ENCODE measurements around the gene TM4SF1.
"Not testable (repeated sequence)": the region's sequence is repeated elsewhere in the genome, so short reads cannot be mapped to it uniquely, and the experiment has no call there.

The TM4SF1 gene

DNA sequence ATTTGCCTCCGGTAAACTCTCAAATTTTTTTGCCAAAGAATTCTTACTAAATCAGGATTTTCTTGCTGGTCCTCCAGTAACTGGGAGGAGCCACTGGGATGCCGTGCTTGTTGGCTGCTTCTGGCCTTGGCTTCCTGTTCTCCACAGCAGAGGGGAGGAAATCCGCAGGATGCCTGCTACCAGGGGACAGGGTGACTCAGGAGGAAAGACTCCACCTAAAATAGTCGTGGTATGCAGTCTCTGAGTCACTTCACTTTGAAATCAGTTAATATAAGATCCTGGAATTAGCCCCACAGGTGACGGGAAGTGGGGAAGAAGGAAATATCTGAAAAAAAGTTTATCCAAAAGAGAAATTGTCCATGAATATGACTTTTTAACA is 37.5 kb downstream of the TM4SF1 start:
- FAIRE-seq: no peak

GRCh38 chr3:149337486-149337885 is 40.0 kb downstream of the TM4SF1 start:
- FAIRE-seq: not testable (repeated sequence)

DNA sequence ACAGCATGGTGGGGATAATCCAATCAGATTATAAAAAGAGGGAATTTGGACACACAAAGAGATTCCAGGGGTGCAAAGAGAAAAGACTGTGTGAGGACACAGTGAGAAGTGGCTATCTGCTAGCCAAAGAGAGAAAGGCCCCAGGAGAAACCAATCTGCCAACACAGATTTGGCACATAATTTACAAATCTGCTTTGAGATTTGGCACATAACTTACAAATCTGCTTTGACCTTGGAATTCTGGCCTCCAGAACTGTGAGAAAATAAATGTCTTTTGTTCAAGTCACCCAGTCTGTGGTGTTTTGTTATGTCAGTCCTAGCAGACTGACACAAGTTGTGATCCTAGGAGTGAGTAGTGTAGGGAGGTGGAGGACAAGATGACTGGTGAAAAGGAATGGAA is 40.5 kb downstream of the TM4SF1 start:
- no peak for FAIRE-seq

DNA sequence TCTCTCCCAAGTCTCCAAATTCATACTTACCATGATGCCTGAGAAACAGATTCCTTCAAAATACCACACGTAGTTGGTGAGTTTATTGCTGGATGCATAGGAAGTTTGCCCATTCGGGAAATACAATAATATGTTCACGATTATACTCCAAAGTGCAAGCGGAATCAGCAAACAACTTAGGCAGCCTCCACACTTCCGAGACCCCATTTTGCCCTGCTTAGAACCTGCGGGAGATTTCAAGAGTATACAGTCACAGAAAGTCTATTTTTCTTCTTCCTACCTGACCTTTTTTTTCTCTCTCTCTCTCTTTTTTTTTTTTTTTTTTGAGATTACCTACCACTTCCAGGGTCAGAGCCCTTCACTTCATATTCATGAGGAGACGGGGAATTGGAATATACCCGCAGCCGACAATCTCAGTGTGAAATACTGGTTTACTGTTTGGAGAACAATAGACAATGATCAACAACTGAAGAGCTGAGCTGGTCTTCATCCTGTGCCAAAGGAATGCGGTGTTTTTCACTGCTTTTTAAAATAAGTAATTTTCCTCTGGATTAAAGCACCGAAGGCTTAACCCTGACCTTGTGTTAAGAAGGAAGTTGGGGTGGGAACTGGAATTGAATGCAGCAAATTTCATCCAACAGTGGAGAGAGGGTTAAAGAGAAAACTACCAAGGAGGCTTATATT is 44.1 kb downstream of the TM4SF1 start, which contains the start of gene TM4SF18:
TM4SF18 (minus strand) TSS at position 461 of the 684 bp plus-strand sequence; CDS start at position 207, 254 bp downstream.
- FAIRE-seq: no peak

- no peak for FAIRE-seq
These were observed 44.7 kb downstream of the TM4SF1 start for GRCh38 chr3:149332771-149333170.

DNA sequence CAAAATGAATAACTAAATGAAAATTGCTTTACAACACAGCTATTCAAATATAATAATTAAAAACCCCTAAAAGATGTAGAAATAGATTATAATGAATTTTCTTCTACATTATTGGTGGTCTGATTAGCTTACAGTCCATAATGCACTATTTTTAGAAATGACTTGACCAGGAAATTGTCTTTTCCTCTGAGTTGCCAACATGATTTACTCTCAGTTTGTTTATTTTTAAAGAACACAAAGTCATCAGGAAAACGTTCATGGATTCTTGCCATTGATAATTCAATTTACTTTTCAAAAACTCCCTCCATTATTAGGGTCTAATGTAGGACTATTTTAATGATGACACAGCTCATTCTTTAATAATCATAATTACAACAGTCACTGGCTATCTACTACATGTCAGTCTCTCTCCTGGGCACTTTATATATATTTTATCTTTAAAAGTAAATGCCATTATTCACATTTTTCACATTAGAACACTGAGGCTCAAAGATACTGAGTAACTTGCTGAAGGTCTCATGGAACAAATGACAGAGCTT is 45.2 kb downstream of the TM4SF1 start:
- FAIRE-seq: no peak

GRCh38 chr3:149331396-149331795 is 46.1 kb downstream of the TM4SF1 start:
- no peak for FAIRE-seq

GRCh38 chr3:149330609-149331331 is 46.7 kb downstream of the TM4SF1 start:
- FAIRE-seq: no peak

DNA sequence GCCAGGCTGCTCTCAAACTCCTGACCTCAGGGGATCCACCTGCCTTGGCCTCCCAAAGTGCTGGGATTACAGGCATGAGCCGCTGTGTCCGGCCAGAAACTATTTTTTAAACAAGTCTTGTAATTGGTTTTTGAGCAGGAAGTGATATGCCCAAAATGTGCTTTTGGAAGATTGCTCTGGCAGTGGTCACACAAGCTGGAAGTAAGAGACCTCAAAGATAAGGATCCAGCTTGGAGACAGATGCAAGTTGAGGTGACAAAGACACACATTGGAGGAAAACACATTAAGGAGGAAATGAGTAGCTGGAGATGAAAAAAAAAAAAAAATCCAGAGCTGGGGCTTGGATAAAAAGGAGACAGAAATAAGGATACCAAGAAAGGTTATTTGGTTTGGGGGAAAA is 50.3 kb downstream of the TM4SF1 start:
- no peak for FAIRE-seq

- FAIRE-seq: no peak
These were observed 51.9 kb downstream of the TM4SF1 start for GRCh38 chr3:149325581-149325980.

- FAIRE-seq: no peak
These were observed 53.1 kb downstream of the TM4SF1 start for GRCh38 chr3:149324332-149324731.

DNA sequence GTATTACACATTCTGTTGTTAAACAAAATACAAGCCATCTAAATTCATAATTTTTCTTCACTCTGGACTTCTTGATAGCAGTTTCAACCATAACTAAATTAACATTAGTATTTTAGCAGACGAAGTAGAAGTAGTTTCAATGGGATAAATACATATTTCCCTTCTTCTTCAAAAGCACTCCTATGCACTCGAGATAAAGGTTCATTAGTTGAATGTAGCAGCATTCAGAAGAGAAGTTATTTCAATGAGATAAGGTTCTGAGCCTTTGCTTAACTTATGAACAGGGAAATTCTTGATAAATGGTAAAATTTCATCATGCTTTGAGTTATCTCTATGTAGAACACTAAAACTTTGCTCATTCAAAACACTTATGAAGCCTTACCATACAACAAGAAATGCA is 55.8 kb downstream of the TM4SF1 start:
- FAIRE-seq: no peak

GRCh38 chr3:149321136-149321535 is 56.3 kb downstream of the TM4SF1 start:
- FAIRE-seq: no peak

DNA sequence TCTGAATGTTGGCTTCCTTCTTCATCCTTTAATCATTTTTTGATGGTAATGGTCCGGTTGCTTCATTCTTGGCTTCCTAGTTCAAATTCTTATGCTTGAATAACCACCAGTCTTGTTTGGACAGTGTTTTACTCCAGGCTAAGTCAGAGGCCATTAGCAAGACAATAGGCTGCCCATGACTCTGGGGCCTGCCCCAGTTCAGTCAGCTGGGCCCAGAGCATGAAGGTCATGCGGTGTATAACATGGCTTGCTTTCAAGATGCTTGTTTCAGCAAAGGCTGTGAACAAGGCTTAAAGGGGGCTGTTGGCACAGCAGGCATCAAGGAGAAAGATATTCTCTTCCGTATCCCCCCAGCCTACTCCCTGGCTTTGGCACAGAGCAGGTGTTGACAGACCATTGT is 57.7 kb downstream of the TM4SF1 start:
- no peak for FAIRE-seq

All from colon (tissue), 2 donors.